K562 (cell line): ENCODE data around the gene C21orf58. TPM values are rescaled to one million over a fixed set of nuclear protein-coding genes. Genes with fewer than 3 reads are reported as not detected.

Source experiments
- ATAC-seq: fragments of 200-7000 bp; cut with Tn5 transposase; 3 replicates; pipeline ENCODE4 v1.9.1; 2020; ENCODE audit warnings: moderate library complexity
- BruUV-seq: library from RNA; stranded (reverse); fragments of 400-500 nt; replicated peaks from 2 replicates; lab custom pipeline; 2021; lab: Mats Ljungman, UMichigan
- CTCF ChIA-PET: fragments of 300-600 bp; formaldehyde crosslinking; extraction: SDS; loops from one replicate; lab custom pipeline; 2021; ENCODE audit warnings: low intra/inter-chr PET ratio; lab: Yijun Ruan, JAX
- POLR2A ChIA-PET: fragments of 300-600, 350-650 bp; sonication (Branson Sonifier 250); formaldehyde crosslinking; extraction: SDS; loops from one replicate; lab custom pipeline; 2021; ENCODE audit warnings: antibody characterized with exemption, inconsistent platforms; lab: Yijun Ruan, JAX
- DNase-seq, 4 experiments: peaks; one replicate each; pipeline versions ENCODE4 v3.0.0 to v3.0.0-alpha.2; 2011 to 2018; ENCODE audit warnings: low spot score in 3 of 4, mixed read lengths in 3 of 4; ENCODE audit errors: extremely low read depth in 1 of 4
- FAIRE-seq: peaks from 2 replicates; lab custom pipeline; 2011; peaks lifted over from hg19 to GRCh38; lab: Jason Lieb, UNC
- H2AFZ ChIP-seq: 2 replicates; pipeline ENCODE4 v1.6.0; 2011; ENCODE audit warnings: low read depth, low read length, control low read depth, inconsistent platforms
- H3K27ac ChIP-seq: fragments of 200-600 bp; 3 replicates; pipeline ENCODE4 v1.8.0; 2011; ENCODE audit warnings: low read depth, mild to moderate bottlenecking, control low read depth, inconsistent platforms, low read length, moderate library complexity, mixed read lengths; ENCODE audit errors: extremely low read depth
- H3K27me3 ChIP-seq, 2 experiments: fragments of 300-600 bp in 1 of 2; 2 replicates in 1 of 2; 3 replicates in 1 of 2; pipeline versions ENCODE4 v1.6.0 to v1.8.0; 2011; ENCODE audit warnings: inconsistent platforms in 2 of 2, low read length in 2 of 2, mild to moderate bottlenecking in 1 of 2, mixed read lengths in 1 of 2, moderate library complexity in 1 of 2; ENCODE audit not compliant: control insufficient read depth in 2 of 2, insufficient read depth in 2 of 2
- H3K36me3 ChIP-seq: fragments of 300-600 bp; 3 replicates; pipeline ENCODE4 v1.8.0; 2011; ENCODE audit warnings: mild to moderate bottlenecking, low read length, inconsistent platforms; ENCODE audit not compliant: control insufficient read depth, insufficient read depth
- H3K4me1 ChIP-seq, 2 experiments: fragments of 200-600 bp in 1 of 2; replicated peaks in 1 of 2; 2 replicates in 1 of 2; 3 replicates in 1 of 2; pipeline versions ENCODE4 v1.5.1 to v1.8.0; 2011; ENCODE audit warnings: inconsistent platforms in 2 of 2, low read length in 2 of 2, mild to moderate bottlenecking in 1 of 2, mixed read lengths in 1 of 2, moderate library complexity in 1 of 2; ENCODE audit not compliant: control insufficient read depth in 2 of 2, insufficient read depth in 2 of 2
- H3K4me2 ChIP-seq: 2 replicates; pipeline ENCODE4 v1.6.1; 2011; ENCODE audit warnings: low read length, control low read depth, inconsistent platforms, mixed read lengths; ENCODE audit not compliant: insufficient read depth
- H3K4me3 ChIP-seq: fragments of 200-600 bp; sonication (generic), shearing (Covaris generic); 2 replicates; pipeline ENCODE4 v1.5.1; 2016; ENCODE audit warnings: control low read depth, inconsistent platforms
- H3K79me2 ChIP-seq: fragments of 200-600 bp; 3 replicates; pipeline ENCODE4 v1.8.0; 2011; ENCODE audit warnings: low read length, inconsistent platforms; ENCODE audit not compliant: control insufficient read depth, insufficient read depth
- H3K9ac ChIP-seq, 2 experiments: 2 replicates each; pipeline versions ENCODE4 v1.6.0 to v1.6.1; 2011; ENCODE audit warnings: low read depth in 2 of 2, low read length in 2 of 2, control low read depth in 1 of 2, inconsistent platforms in 1 of 2, mild to moderate bottlenecking in 1 of 2, mixed read lengths in 1 of 2; ENCODE audit not compliant: insufficient read depth in 1 of 2
- H3K9me1 ChIP-seq: one replicate; pipeline ENCODE4 v1.6.0; 2011; ENCODE audit warnings: inconsistent platforms, mild to moderate bottlenecking, low read length, moderate library complexity; ENCODE audit not compliant: control insufficient read depth, insufficient read depth
- H3K9me3 ChIP-seq: replicated peaks from 2 replicates; pipeline ENCODE4 v1.5.1; 2011; ENCODE audit warnings: low read depth, low read length, inconsistent platforms; ENCODE audit not compliant: control insufficient read depth, insufficient read depth
- H4K20me1 ChIP-seq: replicated peaks from 2 replicates; pipeline ENCODE4 v1.6.1; 2011; ENCODE audit warnings: low read length, inconsistent platforms, mixed read lengths; ENCODE audit not compliant: control insufficient read depth, insufficient read depth
- FOXJ2 ChIP-seq: fragments of 200-800 bp; sonication (Bioruptor generic); IDR thresholded peaks from 2 replicates; pipeline ENCODE4 v1.6.1; 2016; ENCODE audit warnings: missing genetic modification characterization, missing compliant biosample characterization
- IFI16 ChIP-seq: fragments of 250-450 bp; sonication (Bioruptor Pico); IDR thresholded peaks from 2 replicates; pipeline ENCODE4 v2.1.2; 2022; ENCODE audit warnings: mild to moderate bottlenecking, inconsistent platforms
- MED1 ChIP-seq: sonication (generic); formaldehyde crosslinking; IDR thresholded peaks from 2 replicates; pipeline ENCODE4 v1.8.1; 2023; ENCODE audit warnings: missing genetic modification reagents, borderline replicate concordance
- MIER1 ChIP-seq: fragments of 450-650 bp; IDR thresholded peaks from 2 replicates; pipeline ENCODE4 v1.6.1; 2016; ENCODE audit warnings: antibody characterized with exemption, mild to moderate bottlenecking, low read depth
- SRSF3 ChIP-seq: fragments of 200-400 bp; formaldehyde crosslinking; IDR thresholded peaks from 2 replicates; pipeline ENCODE4 v1.6.1; 2016; ENCODE audit warnings: mild to moderate bottlenecking, low read length, moderate library complexity; ENCODE audit not compliant: insufficient read depth
- U2AF1 ChIP-seq: fragments of 200-400 bp; formaldehyde crosslinking; optimal IDR thresholded peaks from 2 replicates; pipeline ENCODE3; 2017; ENCODE audit warnings: mild to moderate bottlenecking, low read depth, low read length, moderate library complexity
- ZFP30 ChIP-seq: fragments of 250-450 bp; sonication (Bioruptor Pico); IDR thresholded peaks from 2 replicates; pipeline ENCODE4 v1.8.0; 2022; ENCODE audit warnings: moderate library complexity, mild to moderate bottlenecking, inconsistent platforms, borderline replicate concordance
- ZNF76 ChIP-seq: fragments of 250-450 bp; sonication (Bioruptor Pico); IDR thresholded peaks from 2 replicates; pipeline ENCODE4 v1.4.0; 2020; ENCODE audit warnings: mild to moderate bottlenecking, moderate library complexity, borderline replicate concordance
- WGBS: fragments of 100-300 bp; shearing (Covaris generic); methylation state at CpG from one replicate; pipeline ENCODE4 v1.1.6; 2016; ENCODE audit warnings: low coverage, mixed read lengths; ENCODE audit not compliant: insufficient coverage; ENCODE audit errors: missing lambda C conversion rate; 5-methylcytosine and 5-hydroxymethylcytosine counted together
- in situ Hi-C: fragments of 300-500 bp; cut with MboI; formaldehyde crosslinking; loops from 4 replicates; pipeline ENCODE4 v1.15.0; 2018; ENCODE audit warnings: inconsistent platforms, mixed read lengths
- intact Hi-C: fragments of 100-400 bp; cut with micrococcal nuclease; formaldehyde crosslinking; loops from 2 replicates; pipeline ENCODE4 v1.14.2; 2022
- polyA plus RNA-seq, 8 experiments: library from polyadenylated mRNA; depleted of rRNA in 4 of 8; stranded (reverse) in 5 of 8; unstranded in 3 of 8; fragments of >200 nt; fragmentation: Nextera tagmentation in 2 of 8; fragmentation: Illumina TruSeq in 1 of 8; extraction: Ambion mirVana in 2 of 8; extraction: Trizol in 1 of 8; gene quantifications; 2 replicates each; pipeline versions ENCODE4 v1.2.1 to v1.2.3, GENCODE V29; 2011 to 2014; ENCODE audit warnings: inconsistent platforms in 1 of 8, missing spikeins in 1 of 8
- total RNA-seq, 7 experiments: library from RNA; depleted of rRNA in 6 of 7; stranded (reverse); fragments of >200 nt in 6 of 7; fragmentation: Illumina TruSeq in 2 of 7; extraction: Trizol in 2 of 7; gene quantifications; 2 replicates each; pipeline versions ENCODE4 v1.2.1 to v1.2.3, GENCODE V29; 2011 to 2021; ENCODE audit warnings: low replicate concordance in 1 of 7

C21orf58 gene
- total and polyA plus RNA-seq, 9 of the 15 experiments (the other 6 are each of a cell fraction or from before 2014, with no cell fraction given) = 1.2 to 30.5 (median 12.4) TPM

- Histone ChIP-seq H3K4me3 (no peak overlapping the region), H3K36me3 (peaks cover 53% of the 10 kb centered on the region), H2AFZ (no peak overlapping the region), H3K4me1 (peaks cover 0 to 11% of the 10 kb centered on the region in 2 experiments; a peak in 1 of 5 replicates), H3K9me3 (0 out of 2 replicates have a peak, but pooled peaks cover 2% of the 10 kb centered on the region), H3K27me3 (no peaks in the 10 kb centered on the region), H3K9me1 (no peaks in the 10 kb centered on the region), H3K4me2 (no peak overlapping the region), H4K20me1 (no peaks in the 10 kb centered on the region; the same call in 1 of the 2 replicates), H3K79me2 (peaks cover 25% of the 10 kb centered on the region), H3K9ac (no peak overlapping the region), H3K27ac (no peak overlapping the region)
- ChIA-PET POLR2A (interaction anchor here (0.7 to 1.7 kb wide), 2 partner anchors 19 to 126 kb away, joined by 3 to 8 read pairs; a partner anchor contains a TSS), CTCF (no interaction called here)
- BruUV-seq = no TSS peak
- in situ Hi-C loops = no loop called here
- no peak for TF ChIP-seq ZNF76 (CRISPR knock-in tag)
- no peak for TF ChIP-seq MIER1
- TF ChIP-seq SRSF3 = no peak
- no peak for TF ChIP-seq U2AF1
- no peak for TF ChIP-seq IFI16 (CRISPR knock-in tag)
- no peak for TF ChIP-seq ZFP30 (CRISPR knock-in tag)
- no peak for TF ChIP-seq FOXJ2 (tag)
- no peak for TF ChIP-seq MED1 (CRISPR knock-in tag)
- ATAC-seq = no peak
- 88% methylated on average over 20 of the region's 20 CpGs for WGBS
- DNase-seq = no peak
- FAIRE-seq = no peak
- intact Hi-C loops = no loop called here
These were observed 20.7 kb upstream of the C21orf58 start for GRCh38 chr21:46344219-46344915.
